ENCODE results near the gene C10orf90. TPM values are rescaled to one million over a fixed set of nuclear protein-coding genes. Genes with fewer than 3 reads are reported as not detected.

The C10orf90 gene, protein sequence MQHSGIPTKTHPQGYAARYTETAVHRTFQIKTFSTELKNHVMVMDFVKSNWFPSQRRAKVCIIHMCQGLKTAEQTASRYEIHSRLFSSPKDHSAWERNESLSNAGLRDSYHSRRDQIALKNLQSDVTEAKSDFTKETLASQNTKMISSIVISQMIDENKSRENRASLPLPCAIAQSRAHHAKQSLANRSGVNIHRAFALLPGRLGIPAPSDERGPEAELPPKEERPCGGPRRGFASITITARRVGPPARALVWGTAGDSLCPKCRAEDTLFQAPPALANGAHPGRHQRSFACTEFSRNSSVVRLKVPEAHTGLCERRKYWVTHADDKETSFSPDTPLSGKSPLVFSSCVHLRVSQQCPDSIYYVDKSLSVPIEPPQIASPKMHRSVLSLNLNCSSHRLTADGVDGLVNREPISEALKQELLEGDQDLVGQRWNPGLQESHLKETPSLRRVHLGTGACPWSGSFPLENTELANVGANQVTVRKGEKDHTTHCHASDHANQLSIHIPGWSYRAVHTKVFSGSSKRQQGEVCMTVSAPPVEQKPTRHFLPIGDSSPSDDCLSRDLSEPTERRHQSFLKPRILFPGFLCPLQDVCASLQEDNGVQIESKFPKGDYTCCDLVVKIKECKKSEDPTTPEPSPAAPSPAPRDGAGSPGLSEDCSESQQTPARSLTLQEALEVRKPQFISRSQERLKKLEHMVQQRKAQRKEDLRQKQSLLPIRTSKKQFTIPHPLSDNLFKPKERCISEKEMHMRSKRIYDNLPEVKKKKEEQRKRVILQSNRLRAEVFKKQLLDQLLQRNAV
- not detected for total RNA-seq

DNA sequence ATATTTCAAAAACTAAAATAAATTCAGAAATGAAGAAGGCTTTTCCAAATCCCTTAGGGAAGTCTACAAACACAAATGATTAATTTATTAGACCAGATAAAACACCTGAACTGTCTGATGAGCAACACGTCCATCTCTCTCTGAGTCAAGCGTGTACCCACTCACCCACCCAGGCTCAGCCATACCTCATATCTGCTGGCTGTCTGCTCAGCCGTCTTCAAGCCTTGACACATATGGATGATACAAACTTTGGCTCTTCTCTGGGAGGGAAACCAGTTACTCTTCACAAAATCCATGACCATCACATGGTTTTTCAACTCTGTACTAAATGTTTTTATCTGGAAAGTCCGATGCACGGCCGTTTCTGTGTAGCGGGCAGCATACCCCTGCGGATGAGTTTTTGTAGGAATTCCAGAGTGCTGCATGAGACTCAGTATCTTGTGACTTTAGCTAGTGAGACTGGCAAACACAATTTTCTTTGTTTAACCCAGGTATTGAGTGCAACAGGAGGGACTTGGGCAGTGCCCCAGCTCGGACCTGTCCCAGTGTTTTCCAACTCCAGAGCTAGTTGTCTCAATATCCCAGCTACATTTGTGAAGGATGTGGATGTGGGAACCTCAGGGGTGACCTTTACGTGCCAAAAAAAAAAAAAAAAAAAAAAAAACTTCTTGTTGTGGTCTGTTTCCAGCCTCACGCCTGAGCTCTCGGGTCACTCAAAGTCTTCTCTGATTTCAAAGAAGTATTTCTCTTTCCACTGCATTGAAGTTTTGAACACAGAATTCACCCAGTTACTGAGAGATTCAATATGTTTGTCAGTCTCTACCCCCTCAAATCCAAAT lies at the start of gene C10orf90:
C10orf90 (minus strand) TSS at position 638 of the 839 bp plus-strand sequence; CDS start at position 425, 213 bp downstream.

DNA sequence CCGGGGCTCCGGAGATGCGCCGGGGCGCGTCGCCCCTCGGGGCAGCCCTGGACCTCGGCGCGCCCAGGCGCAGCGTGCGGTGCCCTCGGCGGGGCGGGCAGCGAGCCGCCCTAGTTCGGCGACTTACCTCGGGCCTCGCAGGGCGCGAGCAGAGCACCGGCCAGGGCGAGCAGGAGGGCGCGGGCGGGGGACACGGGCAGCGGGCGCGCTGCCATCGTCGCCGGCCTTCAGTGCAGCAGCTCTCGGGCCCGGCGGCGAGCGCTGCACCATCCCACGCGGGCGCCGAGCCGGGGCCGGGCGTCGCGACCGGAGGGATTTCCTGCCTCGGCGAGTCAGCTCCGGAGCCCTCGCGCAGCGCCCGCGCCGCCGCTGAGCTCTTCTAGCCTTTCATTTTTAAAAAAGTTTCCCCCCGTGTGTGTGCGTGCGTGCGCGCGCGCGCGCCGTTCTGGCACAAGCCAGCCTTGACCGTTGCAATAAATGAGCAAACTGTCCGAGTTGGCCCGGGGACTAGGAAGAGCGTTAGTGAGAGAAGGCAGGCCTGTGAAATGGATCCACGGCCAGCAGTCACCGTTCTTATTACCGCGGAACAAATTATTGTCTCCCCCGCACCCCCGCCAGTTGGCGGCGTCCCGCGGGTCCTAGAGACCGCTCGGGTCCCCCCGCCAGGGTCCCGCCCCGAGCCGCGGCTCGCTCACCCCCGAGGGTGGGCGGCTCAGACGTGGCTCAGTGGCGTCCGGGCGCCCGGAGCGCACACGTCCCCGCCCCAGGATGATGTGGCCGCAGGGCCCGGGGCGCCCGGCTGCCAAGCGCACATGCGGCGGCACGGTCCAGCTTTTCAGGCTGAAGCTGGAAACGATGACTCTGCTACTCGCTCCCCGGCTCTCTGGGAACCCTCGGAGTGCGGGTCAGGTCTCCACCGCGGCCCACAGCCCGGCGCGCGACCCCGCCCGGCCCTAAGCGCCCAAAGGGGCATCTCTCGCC lies 282.3 kb downstream of the C10orf90 start, which contains the start of gene ADAM12:
ADAM12 (minus strand) TSS at position 547 of the 981 bp plus-strand sequence; CDS start at position 215, 332 bp downstream.

Other genes starting within 250 kb of the C10orf90 start
- not detected for gene DOCK1, start 234.7 kb upstream of the C10orf90 start, total RNA-seq

Data from activated naive CD4-positive, alpha-beta T cell treated with anti-CD3 and anti-CD28 coated beads, Interleukin-2, amount 10 ng/mL, durations not matched to agents 5 hours and 36 hours (primary cell).